Measurements from ENCODE around the gene TOLLIP.

The TOLLIP gene

GRCh38 chr11:1333860-1334259 is 24.4 kb upstream of the TOLLIP start:
- Histone ChIP-seq H3K27me3 (no peaks in the 10 kb centered on the region), H4K20me1 (no peaks in the 10 kb centered on the region; a peak in 1 of 22 replicates), H3K9ac (no peak overlapping the region), H3K36me3 (peaks cover 0 to 27% (median 0%) of the 10 kb centered on the region in 11 experiments; a peak in 6 of 22 replicates), H3K4me1 (peaks cover 17 to 56% (median 37%) of the 10 kb centered on the region in 10 experiments), H3K27ac (peak overlapping the region in 9 of 11 experiments; percentile 88 to 99 (median 95); a peak in 16 of 22 replicates), H3K4me2 (peak overlapping the region in 3 of 11 experiments; percentile 35 to 86 (median 37); a peak in 4 of 22 replicates), H3K9me3 (replicated peaks in 1 of 11) (peaks cover 21 to 86% (median 54%) of the 10 kb centered on the region in 11 experiments), H3K4me3 (peak overlapping the region in 2 of 10 experiments; percentile 12 to 28; a peak in 1 of 20 replicates)
- TF ChIP-seq Cebpa-rat (IDR thresholded peaks at IDR 0.05) = no peak

- Histone ChIP-seq H3K36me3 (peaks cover 0 to 21% (median 0%) of the 10 kb centered on the region in 11 experiments; a peak in 6 of 22 replicates), H3K4me1 (peaks cover 15 to 50% (median 30%) of the 10 kb centered on the region in 10 experiments), H3K9me3 (replicated peaks in 1 of 11) (peaks cover 27 to 86% (median 53%) of the 10 kb centered on the region in 11 experiments), H4K20me1 (no peaks in the 10 kb centered on the region; a peak in 1 of 22 replicates), H3K4me3 (no peak overlapping the region; a peak in 2 of 20 replicates), H3K4me2 (peak overlapping the region in 4 of 11 experiments; percentile 13 to 86 (median 36); a peak in 5 of 22 replicates), H3K9ac (no peak overlapping the region), H3K27me3 (no peaks in the 10 kb centered on the region), H3K27ac (peak overlapping the region in 9 of 11 experiments; percentile 88 to 99 (median 95); a peak in 16 of 22 replicates)
- no peak for TF ChIP-seq Cebpa-rat (IDR thresholded peaks at IDR 0.05)
Observed at GRCh38 chr11:1333091-1333772, 23.8 kb upstream of the TOLLIP start.

DNA sequence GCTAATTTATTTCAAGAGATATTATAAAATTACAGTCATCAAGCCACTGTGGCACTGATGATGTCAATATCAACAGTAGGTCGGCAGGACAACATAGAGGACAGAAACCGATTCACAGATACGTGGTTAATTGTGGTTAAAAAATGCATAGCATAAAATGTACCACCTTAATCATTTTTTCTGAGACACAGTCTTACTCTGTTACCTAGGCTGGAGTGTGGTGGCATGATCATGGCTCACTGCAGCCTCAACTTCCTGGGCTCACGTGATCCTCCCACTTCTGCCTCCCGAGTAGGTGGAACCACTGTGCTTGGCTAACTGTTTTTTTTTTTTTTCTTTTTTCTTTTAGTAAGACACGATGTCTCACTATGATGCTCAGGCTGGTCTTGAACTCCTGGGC is 21.0 kb upstream of the TOLLIP start:
- no peaks in the 10 kb centered on the region for H4K20me1 ChIP-seq
- H3K36me3 ChIP-seq = peaks cover 0 to 8% (median 0%) of the 10 kb centered on the region in 11 experiments; a peak in 3 of 22 replicates

DNA sequence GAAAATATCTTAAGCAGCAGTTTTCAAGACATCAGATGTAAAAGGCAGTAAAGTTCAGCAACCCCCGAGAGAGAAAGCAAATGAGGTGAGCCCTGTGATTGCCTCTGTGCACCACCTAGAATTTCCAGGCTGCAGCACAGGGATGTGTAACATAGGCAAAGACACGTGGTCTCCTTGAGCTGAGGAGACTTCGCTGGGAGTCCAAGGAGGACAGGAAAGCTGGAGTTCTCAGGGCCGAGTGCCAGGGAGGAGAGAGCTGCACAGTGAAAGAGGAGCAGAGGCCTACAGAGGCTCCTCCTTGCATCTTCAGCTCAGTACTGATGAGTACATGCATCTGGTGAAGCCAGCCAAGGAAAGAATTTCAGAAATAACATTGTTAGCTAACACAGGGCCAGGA is 17.6 kb upstream of the TOLLIP start:
- Histone ChIP-seq H3K9ac (no peak overlapping the region), H3K4me3 (no peak overlapping the region), H3K36me3 (no peaks in the 10 kb centered on the region), H3K27me3 (no peaks in the 10 kb centered on the region), H3K4me2 (peak overlapping the region in 2 of 11 experiments; percentile 2 to 8; a peak in 2 of 22 replicates), H3K4me1 (peaks cover 9 to 36% (median 16%) of the 10 kb centered on the region in 10 experiments), H3K9me3 (replicated peaks in 1 of 11) (peaks cover 17 to 52% (median 24%) of the 10 kb centered on the region in 11 experiments), H4K20me1 (no peaks in the 10 kb centered on the region), H3K27ac (no peak overlapping the region)
- no peak for TF ChIP-seq Cebpa-rat (IDR thresholded peaks at IDR 0.05)

More for the DNA sequence above, 21.0 kb upstream of the TOLLIP start:
- H3K27ac ChIP-seq = peak overlapping the region in 1 of 11 experiments; percentile 0; a peak in 1 of 22 replicates
- H3K27me3 ChIP-seq = no peaks in the 10 kb centered on the region
- H3K4me3 ChIP-seq = no peak overlapping the region
- no peak overlapping the region for H3K9ac ChIP-seq
- peaks cover 9 to 41% (median 18%) of the 10 kb centered on the region in 10 experiments for H3K4me1 ChIP-seq
- no peak for TF ChIP-seq Cebpa-rat (IDR thresholded peaks at IDR 0.05)
- peaks cover 33 to 86% (median 52%) of the 10 kb centered on the region in 11 experiments for H3K9me3 ChIP-seq (replicated peaks in 1 of 11)
- H3K4me2 ChIP-seq = peak overlapping the region in 6 of 11 experiments; percentile 3 to 50 (median 12); a peak in 8 of 22 replicates

DNA sequence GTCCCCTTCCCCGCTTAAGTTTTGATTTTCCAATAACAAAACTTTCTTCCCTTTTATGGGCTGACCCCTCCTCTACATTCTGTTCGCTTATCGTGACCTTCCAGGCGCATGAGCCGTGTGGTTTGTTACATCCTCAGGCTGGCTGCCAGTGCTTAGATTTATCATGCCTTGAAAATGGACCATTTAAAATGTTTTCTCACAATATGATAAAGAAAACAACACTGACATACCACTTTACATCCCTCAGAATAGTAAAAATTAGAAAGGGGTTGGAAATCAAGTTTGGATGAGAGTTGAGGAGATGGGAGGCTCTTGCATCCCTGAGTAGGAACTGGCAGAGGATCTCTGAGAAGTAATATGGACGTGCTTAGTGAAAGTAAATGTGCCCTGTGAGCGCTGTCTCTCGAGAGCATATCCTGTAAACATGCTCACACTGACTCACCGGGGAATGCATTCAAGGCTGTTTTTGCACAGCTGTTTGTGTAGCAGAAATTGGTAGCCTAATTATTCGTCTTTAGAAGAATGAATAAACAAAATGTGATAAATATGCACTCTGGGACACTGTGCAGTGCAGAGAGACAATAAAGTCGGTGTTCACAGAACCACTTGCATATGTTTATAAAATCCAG is 17.1 kb upstream of the TOLLIP start:
- Histone ChIP-seq H3K27me3 (no peaks in the 10 kb centered on the region), H3K4me3 (no peak overlapping the region), H3K27ac (no peak overlapping the region), H3K4me1 (peaks cover 9 to 36% (median 16%) of the 10 kb centered on the region in 10 experiments), H3K36me3 (no peaks in the 10 kb centered on the region), H4K20me1 (no peaks in the 10 kb centered on the region), H3K9ac (no peak overlapping the region), H3K9me3 (replicated peaks in 1 of 11) (peaks cover 17 to 47% (median 24%) of the 10 kb centered on the region in 11 experiments), H3K4me2 (peak overlapping the region in 3 of 11 experiments; percentile 2 to 10 (median 4); a peak in 3 of 22 replicates)
- no peak for TF ChIP-seq Cebpa-rat (IDR thresholded peaks at IDR 0.05)

GRCh38 chr11:1323774-1324173 is 14.3 kb upstream of the TOLLIP start:
- Histone ChIP-seq H3K4me2 (peak overlapping the region; percentile 28 to 75 (median 67)), H3K27ac (peak overlapping the region in 3 of 11 experiments; percentile 1 to 39 (median 7); a peak in 2 of 22 replicates), H3K4me1 (peaks cover 9 to 29% (median 14%) of the 10 kb centered on the region in 10 experiments), H3K4me3 (no peak overlapping the region), H3K9ac (no peak overlapping the region; a peak in 1 of 22 replicates), H3K27me3 (no peaks in the 10 kb centered on the region), H4K20me1 (no peaks in the 10 kb centered on the region), H3K9me3 (replicated peaks in 1 of 11) (peaks cover 17 to 36% (median 19%) of the 10 kb centered on the region in 11 experiments), H3K36me3 (no peaks in the 10 kb centered on the region)
- TF ChIP-seq Cebpa-rat (IDR thresholded peaks at IDR 0.05) = no peak

DNA sequence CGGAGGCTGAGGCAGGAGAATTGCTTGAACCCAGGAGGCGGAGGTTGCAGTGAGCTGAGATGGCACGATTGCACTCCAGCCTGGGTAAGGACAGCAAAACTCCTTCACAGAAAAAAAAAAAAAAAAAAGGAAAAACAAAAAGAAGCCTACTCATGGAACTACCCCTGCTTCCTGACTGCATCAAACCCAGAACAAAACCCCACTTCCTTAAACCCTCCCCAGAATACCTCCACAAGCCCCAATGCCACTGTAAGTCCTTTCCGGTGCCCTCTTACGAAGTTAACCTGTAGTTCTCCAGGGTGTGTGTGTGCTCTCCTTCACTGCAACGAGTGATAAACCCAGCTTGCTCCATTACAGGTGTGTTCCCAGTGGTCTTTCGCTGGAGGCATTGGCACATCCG is 8.6 kb upstream of the TOLLIP start:
- Histone ChIP-seq H3K27me3 (no peaks in the 10 kb centered on the region), H4K20me1 (no peaks in the 10 kb centered on the region), H3K27ac (peak overlapping the region in 4 of 11 experiments; percentile 33 to 63 (median 54); a peak in 7 of 22 replicates), H3K9me3 (replicated peaks in 1 of 11) (peaks cover 0 to 31% (median 6%) of the 10 kb centered on the region in 11 experiments; a peak in 12 of 22 replicates), H3K4me1 (peaks cover 4 to 29% (median 17%) of the 10 kb centered on the region in 10 experiments; a peak in 15 of 20 replicates), H3K4me3 (no peak overlapping the region), H3K9ac (peak overlapping the region in 3 of 11 experiments; percentile 18 to 41 (median 31); a peak in 5 of 22 replicates), H3K4me2 (peak overlapping the region in 10 of 11 experiments; percentile 23 to 81 (median 44); a peak in 16 of 22 replicates), H3K36me3 (no peaks in the 10 kb centered on the region)
- TF ChIP-seq Cebpa-rat (IDR thresholded peaks at IDR 0.05) = no peak

DNA sequence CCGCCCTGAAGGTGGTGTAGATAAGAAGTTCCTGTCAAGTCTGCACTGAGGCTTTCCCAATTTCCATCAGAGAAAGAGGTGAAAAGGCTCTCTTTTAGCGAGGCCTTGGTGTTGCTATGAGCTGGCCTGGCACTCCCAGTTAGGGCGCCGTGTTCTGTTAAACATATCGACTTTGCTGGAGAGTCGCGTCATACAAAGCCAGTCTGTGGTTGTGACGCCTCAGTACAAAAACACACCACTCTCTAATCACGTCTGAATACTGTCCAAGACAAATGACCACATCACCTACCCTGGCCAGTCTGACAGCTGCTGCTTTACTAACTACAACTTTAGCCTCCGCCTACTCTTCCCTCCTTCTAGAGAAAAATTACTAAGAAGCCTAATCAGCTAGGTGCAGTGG is 8.0 kb upstream of the TOLLIP start:
- Histone ChIP-seq H4K20me1 (no peaks in the 10 kb centered on the region), H3K27ac (peak overlapping the region in 5 of 11 experiments; percentile 7 to 63 (median 48); a peak in 8 of 22 replicates), H3K27me3 (no peaks in the 10 kb centered on the region), H3K36me3 (no peaks in the 10 kb centered on the region), H3K9me3 (replicated peaks in 1 of 11) (peaks cover under 1 to 37% (median 7%) of the 10 kb centered on the region in 11 experiments; a peak in 16 of 22 replicates), H3K4me1 (peaks cover 4 to 27% (median 16%) of the 10 kb centered on the region in 10 experiments; a peak in 15 of 20 replicates), H3K4me3 (no peak overlapping the region), H3K4me2 (peak overlapping the region in 9 of 11 experiments; percentile 23 to 81 (median 48); a peak in 16 of 22 replicates), H3K9ac (peak overlapping the region in 3 of 11 experiments; percentile 18 to 41 (median 31); a peak in 4 of 22 replicates)
- TF ChIP-seq Cebpa-rat (IDR thresholded peaks at IDR 0.05) = no peak
